RWPE1 (cell line): ENCODE measurements around the gene ZNF879.

ENCODE experiments used
- CTCF ChIA-PET: fragments of 350-600 bp; sonication (Branson Sonifier 250); formaldehyde crosslinking; extraction: SDS; loops from one replicate; lab custom pipeline; 2021; lab: Yijun Ruan, JAX
- POLR2A ChIA-PET: fragments of 400-600 bp; formaldehyde crosslinking; extraction: SDS; loops from one replicate; lab custom pipeline; 2020; ENCODE audit warnings: antibody characterized with exemption; ENCODE audit not compliant: low non-redundant PET; lab: Yijun Ruan, JAX
- DNase-seq: peaks from one replicate; pipeline ENCODE4 v3.0.0; 2012; ENCODE audit warnings: low spot score
- H3K27ac ChIP-seq: fragments of 450-650 bp; 2 replicates; pipeline ENCODE4 v1.5.1; 2017
- TF ChIP-seq, protein P1 (sequence below): fragments of 450-650 bp; conservative IDR thresholded peaks from 2 replicates; pipeline ENCODE4 v1.5.1; 2017; ENCODE audit warnings: low read depth, mild to moderate bottlenecking

ZNF879 gene

DNA sequence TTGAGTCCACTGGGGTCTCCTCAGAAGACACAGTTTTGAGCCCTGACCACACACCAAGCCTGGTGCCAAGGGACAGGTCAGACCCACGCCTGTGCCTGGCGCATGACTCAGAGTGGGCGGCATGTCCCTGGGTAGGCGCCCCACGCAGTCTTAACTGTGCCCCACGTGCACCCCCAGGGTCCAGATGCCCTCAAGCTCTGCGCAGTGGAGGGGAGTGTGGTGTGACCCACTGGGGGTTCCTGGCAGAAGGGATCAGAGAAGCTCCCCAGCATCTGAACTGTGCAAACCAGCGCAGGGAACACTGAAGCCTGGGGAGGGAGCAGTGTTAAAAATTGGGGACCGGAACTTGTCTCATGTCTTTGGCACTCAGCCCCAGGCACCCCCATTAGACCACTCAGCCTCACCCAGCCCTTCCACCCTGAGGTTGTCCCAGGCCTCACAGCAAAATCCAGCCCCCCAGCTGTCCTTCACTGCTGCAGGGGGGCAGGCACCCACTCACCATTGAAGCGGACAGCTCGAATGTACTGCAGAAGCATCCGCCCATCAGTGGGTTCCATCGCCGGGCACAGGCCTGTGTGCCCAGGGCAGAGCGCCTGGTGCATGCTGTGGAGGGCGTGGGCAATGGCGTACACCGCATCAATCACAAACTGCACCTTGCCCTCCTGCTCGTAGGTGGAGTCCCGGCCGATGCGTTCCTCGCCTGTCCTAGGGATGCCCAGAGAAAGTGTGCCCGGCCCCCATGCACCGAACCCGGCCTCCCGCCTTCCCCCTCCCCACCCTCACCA lies 35.0 kb upstream of the ZNF879 start:
- ChIA-PET POLR2A (no interaction called here), CTCF (no interaction called here)
- TF ChIP-seq, protein P1, sequence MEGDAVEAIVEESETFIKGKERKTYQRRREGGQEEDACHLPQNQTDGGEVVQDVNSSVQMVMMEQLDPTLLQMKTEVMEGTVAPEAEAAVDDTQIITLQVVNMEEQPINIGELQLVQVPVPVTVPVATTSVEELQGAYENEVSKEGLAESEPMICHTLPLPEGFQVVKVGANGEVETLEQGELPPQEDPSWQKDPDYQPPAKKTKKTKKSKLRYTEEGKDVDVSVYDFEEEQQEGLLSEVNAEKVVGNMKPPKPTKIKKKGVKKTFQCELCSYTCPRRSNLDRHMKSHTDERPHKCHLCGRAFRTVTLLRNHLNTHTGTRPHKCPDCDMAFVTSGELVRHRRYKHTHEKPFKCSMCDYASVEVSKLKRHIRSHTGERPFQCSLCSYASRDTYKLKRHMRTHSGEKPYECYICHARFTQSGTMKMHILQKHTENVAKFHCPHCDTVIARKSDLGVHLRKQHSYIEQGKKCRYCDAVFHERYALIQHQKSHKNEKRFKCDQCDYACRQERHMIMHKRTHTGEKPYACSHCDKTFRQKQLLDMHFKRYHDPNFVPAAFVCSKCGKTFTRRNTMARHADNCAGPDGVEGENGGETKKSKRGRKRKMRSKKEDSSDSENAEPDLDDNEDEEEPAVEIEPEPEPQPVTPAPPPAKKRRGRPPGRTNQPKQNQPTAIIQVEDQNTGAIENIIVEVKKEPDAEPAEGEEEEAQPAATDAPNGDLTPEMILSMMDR = no peak
- no peak overlapping the region for H3K27ac ChIP-seq
- DNase-seq = no peak

DNA sequence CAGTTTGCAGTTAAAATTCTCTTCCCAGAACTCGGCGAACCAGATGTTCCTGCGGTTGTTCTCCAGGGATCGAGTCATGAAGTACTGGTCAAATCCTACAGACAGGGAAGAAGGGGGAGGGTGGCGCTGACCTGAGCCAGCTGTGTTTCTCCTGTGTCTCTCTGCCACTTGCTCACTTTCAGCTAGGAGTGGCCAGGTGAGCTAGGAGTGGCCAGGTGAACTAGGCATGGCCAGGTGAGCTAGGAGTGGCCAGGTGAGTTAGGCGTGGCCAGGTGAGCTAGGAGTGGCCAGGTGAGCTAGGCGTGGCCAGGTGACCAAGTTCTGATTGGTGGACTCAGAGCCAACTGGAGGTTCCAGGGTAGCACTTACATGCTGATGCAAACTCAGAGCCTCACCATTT lies 34.3 kb upstream of the ZNF879 start:
- POLR2A ChIA-PET = no interaction called here
- TF ChIP-seq, protein P1 = no peak
- CTCF ChIA-PET = no interaction called here
- no peak overlapping the region for H3K27ac ChIP-seq
- DNase-seq = no peak

DNA sequence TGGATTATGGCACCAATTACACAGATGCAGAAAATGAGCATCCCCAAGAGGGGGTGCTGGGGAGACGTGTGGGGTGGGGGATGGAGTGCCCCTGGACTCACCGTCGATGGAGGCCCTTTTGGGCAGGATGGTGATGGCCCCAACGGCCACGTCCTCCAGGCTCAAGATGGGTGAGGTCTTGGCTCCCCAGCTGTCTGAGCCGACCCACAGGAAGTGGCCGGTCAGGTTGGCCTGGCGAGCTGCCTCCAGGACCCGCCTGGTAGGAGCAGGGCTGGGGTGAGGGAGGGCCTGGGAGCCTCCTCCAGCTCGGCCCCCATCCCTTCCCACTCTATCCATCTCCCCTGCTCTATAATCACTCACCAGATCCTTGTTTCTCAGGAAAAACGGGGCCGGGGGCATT lies 33.1 kb upstream of the ZNF879 start:
- POLR2A ChIA-PET = no interaction called here
- TF ChIP-seq, protein P1 = no peak
- no peak for DNase-seq

DNA sequence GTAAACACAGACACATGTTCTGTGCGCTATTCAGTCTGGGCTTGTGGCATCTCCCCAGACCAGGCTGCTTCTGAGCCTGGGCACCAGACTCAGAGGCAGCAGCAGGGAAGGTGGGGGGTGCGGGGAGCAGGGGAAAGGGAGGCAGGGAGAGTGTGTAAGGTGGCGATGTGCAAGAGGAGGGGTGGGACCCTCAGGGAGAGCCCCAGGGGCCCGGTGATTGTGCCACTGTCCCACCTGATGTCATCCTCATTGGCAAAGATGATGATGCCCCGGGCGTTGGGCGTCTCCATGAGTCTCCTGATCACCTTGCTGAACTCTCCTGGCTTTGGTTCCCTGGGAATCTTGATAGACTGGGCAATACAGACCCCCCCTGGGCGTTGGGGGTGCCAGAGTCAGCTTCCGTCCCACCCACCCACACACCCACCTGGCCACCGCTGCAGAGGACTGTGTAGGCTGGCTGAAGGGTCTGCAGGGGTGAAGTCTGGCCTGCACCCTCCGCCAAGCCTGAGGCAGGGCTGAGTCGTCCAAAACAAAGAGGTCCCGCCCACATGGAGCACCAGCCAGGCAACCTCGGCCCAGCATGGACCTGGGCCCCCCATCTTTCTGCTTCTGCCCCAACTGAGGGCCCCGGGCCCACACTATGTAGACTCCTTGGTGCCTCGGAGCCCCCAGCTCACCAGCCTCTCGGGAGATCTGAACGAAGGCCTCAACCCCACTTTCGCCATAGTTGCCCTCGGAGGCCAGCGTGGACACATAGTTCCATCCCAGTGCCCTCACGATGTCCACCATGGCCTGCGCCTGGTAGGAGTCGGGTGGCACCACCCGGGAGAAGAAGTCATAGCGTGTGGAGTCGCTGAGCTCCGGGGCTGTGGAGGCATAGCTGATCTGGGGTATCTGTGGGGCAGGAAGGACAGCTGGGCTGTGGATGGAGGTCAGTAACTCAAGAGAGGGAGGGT lies 32.1 kb upstream of the ZNF879 start:
- POLR2A ChIA-PET = no interaction called here
- H3K27ac ChIP-seq = no peak overlapping the region
- CTCF ChIA-PET = no interaction called here
- no peak for DNase-seq
- TF ChIP-seq, protein P1 = no peak

More for the DNA sequence above, 33.1 kb upstream of the ZNF879 start:
- H3K27ac ChIP-seq = no peak overlapping the region
- CTCF ChIA-PET = no interaction called here

DNA sequence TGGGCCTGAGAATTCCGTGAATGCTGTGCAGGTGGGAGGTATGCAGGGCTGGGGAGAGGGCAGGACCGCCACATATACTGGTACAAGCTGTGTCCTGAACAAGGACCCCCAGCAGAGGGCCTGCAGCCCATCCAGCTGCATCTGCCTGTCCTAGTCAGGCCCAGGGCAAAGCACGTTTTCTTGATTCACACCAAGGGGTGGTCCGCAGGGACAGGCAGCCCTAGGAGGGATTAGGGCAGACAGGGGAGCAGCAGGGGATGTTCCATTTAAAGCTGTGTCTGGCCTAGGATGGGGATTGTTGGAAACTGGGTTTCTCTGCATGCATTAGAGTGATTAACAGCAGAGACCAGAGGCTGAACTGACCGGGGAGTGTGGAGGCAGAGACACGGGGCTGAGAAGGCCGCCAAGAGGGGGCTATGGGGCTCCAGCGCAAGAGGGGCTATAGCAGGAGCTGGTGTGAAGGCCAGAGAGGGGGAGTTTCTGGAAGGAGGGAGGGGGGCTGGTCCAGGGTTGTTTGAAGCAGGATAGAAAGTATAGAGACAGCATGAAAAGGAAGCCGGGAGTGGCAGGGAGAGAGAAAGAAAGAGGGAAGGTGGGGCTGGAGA lies 31.2 kb upstream of the ZNF879 start:
- no peak for DNase-seq
- POLR2A ChIA-PET = no interaction called here
- H3K27ac ChIP-seq = no peak overlapping the region
- TF ChIP-seq, protein P1 = no peak
- CTCF ChIA-PET = interaction anchor here (0.6 kb wide), 1 partner anchor 706 kb away, joined by 3 read pairs; no protein-coding TSS in a partner anchor

DNA sequence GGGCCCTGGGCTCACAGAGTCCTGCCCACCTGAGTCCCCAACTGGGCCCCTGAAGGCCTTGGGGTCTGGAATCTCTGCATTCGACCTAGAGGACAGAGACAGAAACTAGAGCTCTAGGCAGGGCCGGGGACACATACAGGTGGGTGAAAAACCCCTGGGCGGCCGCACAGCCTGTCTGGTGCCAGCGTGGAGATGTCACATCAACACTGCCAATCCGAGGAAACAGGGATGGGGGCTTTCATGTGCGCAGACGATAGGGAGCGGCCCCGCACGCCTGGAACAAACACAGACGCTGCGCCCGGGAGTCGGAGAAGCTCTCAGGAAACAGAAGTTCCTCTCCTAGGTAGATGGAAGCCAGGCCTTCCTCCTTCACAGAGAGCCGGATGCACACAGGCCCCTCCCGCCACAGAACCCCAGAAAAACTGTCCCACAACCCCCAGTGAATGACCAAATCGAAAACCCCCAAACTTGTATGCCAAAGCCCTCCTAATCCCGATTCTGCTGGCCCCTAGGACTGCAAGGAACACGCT lies 30.3 kb upstream of the ZNF879 start:
- TF ChIP-seq, protein P1 = no peak
- ChIA-PET POLR2A (no interaction called here), CTCF (interaction anchor here (0.6 kb wide), 1 partner anchor 707 kb away, joined by 3 read pairs; no protein-coding TSS in a partner anchor)
- no peak overlapping the region for H3K27ac ChIP-seq
- DNase-seq = no peak
